HG03103 (cell line): Measurements from ENCODE around the gene SOX6.
"Not testable (repeated sequence)": the region's sequence is repeated elsewhere in the genome, so short reads cannot be mapped to it uniquely, and the experiment has no call there.

ENCODE experiments used
- ATAC-seq: cut with Tn5 transposase; IDR thresholded peaks from one replicate; pipeline ENCODE4 v1.9.1; 2021; ENCODE audit warnings: low read depth; ENCODE audit not compliant: unreplicated experiment

The SOX6 gene

DNA sequence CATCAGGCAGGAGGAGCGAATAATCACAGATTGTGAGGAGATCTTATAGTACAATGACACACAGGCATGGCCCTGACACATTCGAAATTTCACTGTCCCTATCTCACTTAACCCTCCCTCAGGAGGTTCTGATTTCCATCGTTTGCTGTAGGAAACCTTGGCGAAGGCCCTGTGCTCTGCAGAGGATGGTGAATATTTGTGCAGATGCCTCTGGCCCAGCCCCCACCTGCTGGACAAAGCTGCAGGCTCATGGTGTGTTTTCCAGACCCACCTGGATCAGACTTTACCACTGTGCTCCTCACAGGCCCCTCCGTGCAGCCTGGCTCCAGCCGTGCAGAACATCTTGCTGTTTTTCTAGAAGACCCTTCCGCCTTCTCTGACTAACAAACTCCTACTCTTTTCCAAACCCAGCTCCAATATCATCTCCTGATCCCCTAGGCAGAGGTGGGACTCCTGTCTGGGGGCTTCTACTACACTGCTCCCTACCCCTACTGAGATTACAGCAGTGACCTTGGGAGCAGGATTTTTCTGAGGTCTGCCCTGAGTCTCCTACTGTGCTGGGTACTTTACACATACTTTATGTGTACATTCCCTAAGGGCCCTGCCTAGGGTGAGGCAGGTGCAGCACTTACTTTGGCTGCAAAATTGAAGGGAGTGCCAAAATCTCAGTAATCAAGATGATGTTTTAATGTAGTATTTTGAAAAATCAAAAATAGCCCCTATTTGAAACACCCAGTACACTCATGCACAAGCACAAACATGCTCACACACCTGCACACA, 412.7 kb downstream of the SOX6 start:
- ATAC-seq: no peak

DNA sequence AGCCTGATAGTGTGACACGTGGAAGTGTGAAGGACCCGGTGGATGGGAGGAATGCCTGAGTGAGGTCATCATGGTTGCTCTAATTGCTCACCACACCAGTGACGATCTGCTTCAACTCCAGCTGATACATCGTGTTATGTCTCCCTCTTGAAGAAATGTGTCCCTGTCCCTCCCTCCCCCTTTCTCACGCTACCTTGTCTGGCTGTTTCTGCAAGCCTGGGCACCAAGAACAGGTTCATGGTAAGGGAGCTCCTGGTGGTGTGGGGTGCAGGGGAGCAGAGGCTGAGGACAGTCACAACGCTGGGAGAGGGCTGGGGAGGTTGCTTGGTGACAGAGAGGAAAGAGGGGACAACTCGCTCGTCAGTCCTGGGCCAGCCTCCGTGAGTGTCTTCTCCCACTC, 413.4 kb downstream of the SOX6 start:
- ATAC-seq: no peak

DNA sequence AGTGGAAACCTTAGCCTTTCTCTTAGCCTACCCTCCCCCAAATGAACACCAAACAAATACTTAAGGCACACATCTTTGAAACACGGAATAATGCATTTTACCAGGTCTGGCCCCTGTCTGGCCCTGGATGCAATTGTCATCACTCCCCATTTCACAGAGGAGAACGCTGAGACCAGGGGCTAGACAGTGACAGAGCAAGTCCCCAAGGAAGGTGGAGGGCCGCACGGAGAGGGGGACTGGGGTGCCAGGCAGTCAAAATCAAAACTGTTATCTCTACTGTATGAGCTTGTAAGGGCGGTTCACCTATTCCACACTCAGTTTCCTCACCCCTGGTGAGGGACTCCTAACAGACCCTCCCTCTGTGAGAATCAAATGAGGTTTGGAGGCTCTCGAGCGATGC, 414.2 kb downstream of the SOX6 start:
- ATAC-seq: no peak

DNA sequence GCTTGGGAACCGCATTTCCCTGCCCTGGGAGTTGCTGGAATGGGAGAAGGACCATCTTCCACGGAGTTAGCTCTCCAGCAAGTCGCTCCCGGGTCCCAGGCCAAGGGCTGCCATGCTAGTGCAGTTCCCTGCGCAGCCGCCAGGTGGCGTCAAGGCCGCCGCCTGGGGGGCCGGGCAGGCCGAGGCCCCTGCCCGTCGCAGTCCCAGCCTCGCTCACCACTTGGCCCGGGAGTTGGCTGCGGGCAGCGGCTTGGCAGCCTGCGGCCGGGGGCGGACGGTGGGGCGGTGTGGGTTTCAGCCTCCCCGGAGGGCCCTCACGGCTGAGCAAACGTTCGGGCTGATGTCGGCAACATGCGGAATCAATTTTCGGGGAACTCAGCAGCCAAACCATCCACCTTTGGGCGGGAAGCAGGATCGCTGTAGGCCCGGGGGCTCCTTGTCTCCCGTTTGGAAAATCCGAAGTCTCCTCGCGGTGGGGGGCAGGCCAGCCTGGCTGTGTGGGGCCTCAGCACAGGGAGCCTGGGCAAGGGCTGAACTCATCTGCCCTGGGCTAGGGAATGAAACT, 415.1 kb downstream of the SOX6 start:
- ATAC-seq: peak; percentile 60

DNA sequence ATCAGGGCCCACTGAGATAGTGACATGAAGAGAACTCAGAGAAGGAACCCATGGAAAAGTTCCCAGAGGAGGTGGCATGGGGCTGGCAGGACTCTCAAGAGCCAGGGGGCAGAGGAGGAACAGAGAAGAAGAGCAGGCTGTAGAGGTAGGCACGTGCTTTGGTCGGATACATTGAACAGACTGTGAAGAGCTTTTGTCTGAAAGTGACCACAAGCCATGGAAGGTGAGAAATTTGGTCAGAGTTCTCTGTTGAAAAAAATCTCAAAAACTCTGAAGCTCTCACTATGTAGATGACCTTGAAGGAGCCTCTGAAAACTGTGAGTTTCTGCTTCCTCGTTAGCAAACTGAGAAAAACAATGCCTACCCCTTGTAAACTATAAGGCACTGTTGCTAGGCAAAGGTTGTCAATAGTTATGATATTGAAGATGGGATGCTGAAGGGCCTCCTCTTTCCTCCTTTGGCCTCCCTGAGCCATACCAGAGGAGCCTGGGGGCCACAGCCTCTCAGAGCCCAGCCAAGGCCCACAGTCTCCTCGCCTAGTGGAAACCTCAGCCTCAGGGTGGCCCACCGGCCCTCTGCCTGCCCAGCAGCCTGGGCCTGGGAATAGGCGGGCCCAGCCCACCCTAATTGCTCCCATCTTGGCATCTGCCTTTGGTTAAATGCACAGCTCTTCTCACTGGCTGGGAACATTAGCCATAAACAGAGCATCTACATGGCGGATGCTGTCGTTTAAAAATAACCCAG, 415.7 kb downstream of the SOX6 start:
- no peak for ATAC-seq

GRCh38 chr11:15938983-15939382, 417.4 kb downstream of the SOX6 start:
- no peak for ATAC-seq

GRCh38 chr11:15938121-15938611, 418.2 kb downstream of the SOX6 start:
- no peak for ATAC-seq

- ATAC-seq: no peak
These were observed 418.7 kb downstream of the SOX6 start for GRCh38 chr11:15937601-15938120.

- no peak for ATAC-seq
These were observed 420.3 kb downstream of the SOX6 start for GRCh38 chr11:15936011-15936410.

DNA sequence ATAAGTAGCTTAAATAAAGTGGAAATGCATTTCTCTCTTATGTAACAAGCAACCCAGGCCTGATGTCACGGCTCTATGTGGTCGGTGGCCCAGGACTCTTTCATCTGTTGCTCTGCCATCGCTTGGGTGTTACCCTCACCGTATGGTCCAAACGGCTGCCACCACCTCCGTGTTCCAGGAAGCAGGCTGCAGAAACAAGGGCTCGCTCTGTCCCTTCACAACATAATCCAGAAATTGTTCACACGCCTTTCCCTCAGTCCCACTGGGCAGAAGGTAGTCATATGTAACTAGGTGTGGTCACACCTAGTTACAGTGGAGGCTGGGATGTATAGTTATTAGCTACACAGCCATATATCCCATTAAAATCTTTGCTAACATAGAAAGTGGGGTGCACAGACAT, 421.0 kb downstream of the SOX6 start:
- no peak for ATAC-seq

DNA sequence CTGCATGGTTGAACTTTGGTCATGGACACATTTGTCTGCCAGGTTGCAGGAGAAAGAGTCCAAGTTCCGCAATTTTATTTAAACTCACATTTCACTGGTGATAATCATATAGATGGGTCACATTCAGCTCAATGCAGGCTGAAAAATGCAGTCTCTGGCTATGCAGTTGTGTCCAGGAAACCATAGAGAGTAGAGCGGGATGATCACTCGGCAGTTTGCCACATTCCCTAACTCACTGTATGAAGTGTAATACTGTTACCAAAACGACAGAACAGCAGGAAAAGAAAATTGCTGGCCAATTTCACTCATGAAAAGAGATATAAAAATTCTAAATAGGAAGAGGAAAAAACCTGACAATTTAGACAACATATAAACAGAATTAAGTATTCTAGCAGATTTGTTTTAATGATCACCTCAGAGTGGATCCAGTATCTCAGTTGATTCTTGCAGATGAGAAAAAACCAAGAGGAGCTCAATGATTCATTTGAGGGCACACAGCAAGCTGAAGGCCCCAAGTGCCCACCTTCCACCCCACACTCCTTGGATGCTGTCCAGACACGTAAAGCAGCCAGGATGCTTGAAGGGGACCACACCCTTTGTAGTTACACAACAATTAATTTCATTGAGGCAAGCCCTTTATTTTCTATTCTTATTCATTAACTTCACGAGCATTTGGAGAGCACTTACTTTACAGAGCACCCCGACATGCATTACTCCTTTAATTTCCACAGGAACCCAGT, 422.3 kb downstream of the SOX6 start:
- ATAC-seq: no peak

- no peak for ATAC-seq
These were observed 423.9 kb downstream of the SOX6 start for GRCh38 chr11:15932417-15932816.

DNA sequence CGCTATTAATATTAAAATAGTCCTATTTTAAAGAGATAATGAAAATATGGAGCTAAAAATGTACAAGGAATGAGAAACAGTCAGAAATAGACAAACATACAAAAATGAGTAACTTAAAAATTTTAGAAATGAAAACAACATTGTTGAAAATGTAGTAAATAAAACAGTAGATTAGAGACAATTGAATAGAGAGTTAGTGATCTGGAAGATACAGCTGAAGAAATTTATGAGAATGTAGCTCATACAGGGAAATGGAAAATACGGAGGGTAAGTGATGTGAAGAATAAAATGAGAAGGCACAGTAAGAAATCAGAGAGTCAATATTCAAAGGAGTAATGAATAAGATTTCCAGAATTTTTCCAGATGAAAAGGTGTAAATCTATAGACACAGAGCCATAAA, 424.8 kb downstream of the SOX6 start:
- no peak for ATAC-seq

GRCh38 chr11:15930442-15931025, 425.8 kb downstream of the SOX6 start:
- ATAC-seq: no peak

GRCh38 chr11:15929371-15929901, 426.9 kb downstream of the SOX6 start:
- ATAC-seq: no peak

DNA sequence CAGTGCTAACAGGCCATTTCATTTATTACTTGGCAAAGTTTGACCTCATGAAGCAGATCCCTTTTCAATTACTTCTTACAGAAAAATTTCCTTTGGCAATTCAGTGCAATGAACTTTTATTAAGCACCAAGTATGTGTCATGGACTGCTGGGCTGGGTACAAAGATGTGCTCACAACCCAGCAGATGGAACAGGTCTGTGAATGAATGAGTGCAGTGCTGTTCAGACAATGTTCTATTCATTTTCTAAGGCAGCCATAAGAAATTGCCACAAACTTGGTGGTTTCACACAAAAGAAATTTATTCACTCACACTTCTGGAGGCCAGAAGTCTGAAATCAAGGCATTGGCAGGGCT, 428.5 kb downstream of the SOX6 start:
- no peak for ATAC-seq

DNA sequence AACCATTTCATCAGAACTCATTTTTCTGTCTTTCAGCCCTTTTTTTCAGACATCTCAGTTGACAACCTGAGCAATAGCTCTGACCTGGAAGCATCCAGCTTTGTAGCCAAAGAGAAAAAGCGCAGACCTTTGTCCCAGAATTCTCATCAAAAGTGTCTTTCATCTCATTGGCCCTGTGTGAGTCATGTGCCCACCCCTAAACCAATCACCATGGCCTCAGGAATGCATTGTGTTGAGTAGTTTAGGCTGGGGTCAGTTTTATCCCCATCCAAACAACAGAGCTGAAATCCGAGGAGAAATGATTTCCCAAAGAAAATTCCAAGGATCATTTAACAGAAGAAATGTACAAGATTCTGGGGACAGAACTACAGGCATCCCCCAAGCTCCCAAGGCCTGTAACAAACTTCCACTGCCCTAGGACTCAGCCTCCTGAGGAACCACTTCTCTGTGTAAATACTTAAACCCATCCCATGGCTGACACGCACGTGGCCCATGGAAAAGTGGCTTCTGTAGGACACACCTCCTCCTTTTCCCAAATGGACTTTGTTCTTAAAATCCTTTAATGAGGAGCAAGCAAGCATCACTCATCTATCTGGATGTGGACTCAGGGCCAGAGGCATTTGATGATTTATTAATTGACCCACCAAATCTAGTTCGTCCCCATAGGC, 429.0 kb downstream of the SOX6 start:
- no peak for ATAC-seq

DNA sequence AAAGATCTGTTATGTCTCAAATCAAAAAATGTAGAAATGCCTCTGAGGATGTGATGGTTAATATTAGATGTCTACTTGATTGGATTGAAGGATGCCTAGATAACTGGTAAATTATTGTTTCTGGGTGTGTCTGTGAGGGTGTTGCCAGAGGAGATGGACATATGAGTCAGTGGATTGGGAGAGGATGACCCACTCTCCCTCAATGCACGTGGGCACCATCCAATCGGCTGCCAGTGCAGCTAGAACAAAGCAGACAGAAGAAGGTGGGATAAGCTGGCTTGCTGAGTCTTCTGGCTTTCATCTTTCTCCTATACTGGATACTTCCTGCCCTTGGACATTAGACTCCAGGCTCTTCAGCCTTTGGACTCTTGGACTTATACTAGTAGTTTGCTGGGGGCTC, 430.3 kb downstream of the SOX6 start:
- ATAC-seq: no peak

DNA sequence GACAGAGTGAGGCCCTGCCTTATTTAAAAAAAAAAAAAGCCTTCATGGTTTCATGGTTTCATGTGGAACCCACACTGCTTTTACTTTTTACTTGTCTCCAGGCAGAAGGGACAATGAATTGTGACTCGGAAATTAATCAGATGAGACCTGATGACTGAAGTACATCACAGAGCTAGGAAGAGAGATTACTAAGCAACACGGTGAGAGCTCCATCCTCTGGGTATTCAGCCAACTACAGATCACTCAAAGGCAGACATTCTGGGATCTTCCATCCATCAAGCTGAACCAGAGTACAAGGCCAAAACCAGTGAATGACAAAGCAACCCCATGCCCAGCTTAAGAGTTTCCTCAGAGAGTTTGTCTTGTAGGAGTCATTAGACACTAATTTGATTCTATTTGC, 433.2 kb downstream of the SOX6 start:
- no peak for ATAC-seq

DNA sequence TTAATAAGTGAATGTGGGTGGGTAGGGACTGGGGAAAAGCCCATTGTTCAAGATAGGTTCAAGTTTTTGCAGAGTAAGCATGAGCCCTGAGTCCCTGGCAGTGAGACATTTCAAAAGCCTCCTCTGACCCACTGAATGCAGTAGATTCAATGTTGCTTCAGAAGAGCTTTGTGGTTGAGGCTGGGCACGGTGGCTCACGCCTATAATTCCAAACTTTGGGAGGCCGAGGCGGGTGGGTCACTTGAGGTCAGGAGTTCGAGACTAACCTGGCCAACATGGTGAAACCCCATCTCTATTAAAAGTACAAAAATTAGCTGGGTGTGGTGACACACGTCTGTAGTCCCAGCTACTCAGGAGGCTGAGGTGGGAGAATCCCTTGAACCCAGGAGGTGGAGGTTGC, 433.6 kb downstream of the SOX6 start:
- ATAC-seq: not testable (repeated sequence)
